SK-N-SH (cell line): Measurements from ENCODE around the gene RNF44. TPM values are rescaled to one million over a fixed set of nuclear protein-coding genes. Genes with fewer than 3 reads are reported as not detected.

Experiments
- CTCF ChIA-PET: fragments of 300-600, 350-600 bp; formaldehyde crosslinking; extraction: SDS; loops from one replicate; lab custom pipeline; 2021; lab: Yijun Ruan, JAX
- POLR2A ChIA-PET: fragments of 350-600 bp; sonication (Branson Sonifier 250); formaldehyde crosslinking; extraction: SDS; loops from one replicate; lab custom pipeline; 2020; ENCODE audit warnings: antibody characterized with exemption, inconsistent platforms; lab: Yijun Ruan, JAX
- DNase-seq: peaks from one replicate; pipeline ENCODE4 v3.0.0; 2012
- H2AFZ ChIP-seq: fragments of 200-600 bp; sonication (generic); 2 replicates; pipeline ENCODE4 v1.8.1; 2016; ENCODE audit warnings: antibody characterized with exemption, mild to moderate bottlenecking, low read depth
- H3F3A ChIP-seq: fragments of 200-600 bp; sonication (generic); replicated peaks from 2 replicates; pipeline ENCODE3; 2016; ENCODE audit warnings: antibody characterized with exemption, mild to moderate bottlenecking; ENCODE audit not compliant: insufficient read depth
- H3K27ac ChIP-seq, 2 experiments: fragments of 200-500 bp in 1 of 2; fragments of 200-600 bp in 1 of 2; sonication (Bioruptor generic) in 1 of 2; sonication (generic), shearing (Covaris generic) in 1 of 2; 2 replicates each; pipeline versions ENCODE4 v1.5.1 to v1.6.1; 2014 to 2016; ENCODE audit warnings: low read depth in 2 of 2, inconsistent platforms in 1 of 2, low read length in 1 of 2, mild to moderate bottlenecking in 1 of 2, mixed read lengths in 1 of 2
- H3K27me3 ChIP-seq: fragments of 200-600 bp; sonication (generic), shearing (Covaris generic); 2 replicates; pipeline ENCODE4 v1.6.1; 2016; ENCODE audit warnings: mixed run types; ENCODE audit not compliant: insufficient read depth
- H3K36me3 ChIP-seq, 2 experiments: fragments of 200-500 bp in 1 of 2; fragments of 200-600 bp in 1 of 2; sonication (Bioruptor generic) in 1 of 2; sonication (generic) in 1 of 2; replicated peaks in 1 of 2; 2 replicates each; pipeline versions ENCODE3 to v1.5.1; 2014 to 2016; ENCODE audit warnings: low read length in 1 of 2, mild to moderate bottlenecking in 1 of 2; ENCODE audit not compliant: insufficient read depth in 2 of 2, control insufficient read depth in 1 of 2
- H3K4me1 ChIP-seq, 2 experiments: fragments of 200-500 bp in 1 of 2; fragments of 200-600 bp in 1 of 2; sonication (Bioruptor generic) in 1 of 2; sonication (generic), shearing (Covaris generic) in 1 of 2; 2 replicates each; pipeline versions ENCODE4 v1.5.1 to v1.6.1; 2014 to 2016; ENCODE audit warnings: low read depth in 1 of 2, low read length in 1 of 2, mixed run types in 1 of 2; ENCODE audit not compliant: insufficient read depth in 2 of 2, control insufficient read depth in 1 of 2
- H3K4me2 ChIP-seq: fragments of 200-600 bp; sonication (generic), shearing (Covaris generic); 2 replicates; pipeline ENCODE4 v1.6.1; 2017; ENCODE audit warnings: mixed run types
- H3K4me3 ChIP-seq, 2 experiments: fragments of 200-500 bp in 1 of 2; fragments of 200-600 bp in 1 of 2; sonication (Bioruptor generic) in 1 of 2; sonication (generic), shearing (Covaris generic) in 1 of 2; 2 replicates each; pipeline versions ENCODE4 v1.5.1 to v1.8.1; 2014 to 2016; ENCODE audit warnings: low read depth in 2 of 2, inconsistent platforms in 1 of 2, low read length in 1 of 2, mild to moderate bottlenecking in 1 of 2, mixed read lengths in 1 of 2, moderate library complexity in 1 of 2
- H3K79me2 ChIP-seq: fragments of 200-600 bp; sonication (generic); 2 replicates; pipeline ENCODE4 v1.8.1; 2017; ENCODE audit warnings: mild to moderate bottlenecking; ENCODE audit not compliant: insufficient read depth
- H3K9ac ChIP-seq: fragments of 200-600 bp; sonication (generic); 2 replicates; pipeline ENCODE4 v1.6.1; 2017; ENCODE audit warnings: mixed run types
- H3K9me2 ChIP-seq: fragments of 200-600 bp; sonication (generic); 2 replicates; pipeline ENCODE4 v1.6.1; 2017; ENCODE audit warnings: mixed run types
- H3K9me3 ChIP-seq: fragments of 200-600 bp; sonication (generic); 2 replicates; pipeline ENCODE4 v1.6.1; 2017; ENCODE audit warnings: mixed run types, mild to moderate bottlenecking, moderate library complexity
- H4K20me1 ChIP-seq: fragments of 200-600 bp; sonication (generic); 2 replicates; pipeline ENCODE4 v1.6.1; 2017; ENCODE audit warnings: mild to moderate bottlenecking, mixed run types; ENCODE audit not compliant: insufficient read depth
- CHD2 ChIP-seq: fragments of 150-350 bp; IDR thresholded peaks from 2 replicates; pipeline ENCODE4 v1.6.1; 2018; ENCODE audit warnings: low read length; ENCODE audit not compliant: partially characterized antibody
- EP300 ChIP-seq, 2 experiments: IDR thresholded peaks; 2 replicates each; pipeline versions ENCODE4 v1.4.0 to v1.6.1; 2012; ENCODE audit warnings: borderline replicate concordance in 1 of 2, low read depth in 1 of 2, low read length in 1 of 2
- FOSL2 ChIP-seq: IDR thresholded peaks from 2 replicates; pipeline ENCODE4 v1.4.0; 2012; ENCODE audit warnings: low read depth, mild to moderate bottlenecking, moderate library complexity, borderline replicate concordance
- GATA2 ChIP-seq: sonication (generic); formaldehyde crosslinking; IDR thresholded peaks from 2 replicates; pipeline ENCODE4 v1.5.0; 2020; ENCODE audit warnings: mild to moderate bottlenecking, missing genetic modification reagents
- IRF3 ChIP-seq: fragments of 150-350 bp; IDR thresholded peaks from 2 replicates; pipeline ENCODE4 v1.6.1; 2016; ENCODE audit warnings: mild to moderate bottlenecking, low read depth, low read length
- JUND ChIP-seq: IDR thresholded peaks from 2 replicates; pipeline ENCODE4 v1.4.0; 2012
- MAX ChIP-seq: IDR thresholded peaks from 2 replicates; pipeline ENCODE4 v1.4.0; 2012; ENCODE audit warnings: low read depth
- MXI1 ChIP-seq: IDR thresholded peaks from 2 replicates; pipeline ENCODE4 v1.6.1; 2012; ENCODE audit warnings: mild to moderate bottlenecking, low read depth, low read length, improper control_type of control experiment
- NRF1 ChIP-seq: IDR thresholded peaks from 2 replicates; pipeline ENCODE4 v1.6.1; 2012; ENCODE audit warnings: low read depth, mild to moderate bottlenecking, low read length
- POLR2AphosphoS5 ChIP-seq: IDR thresholded peaks from 2 replicates; pipeline ENCODE4 v1.6.1; 2012; ENCODE audit warnings: low read depth, low read length
- RAD21 ChIP-seq: IDR thresholded peaks from 2 replicates; pipeline ENCODE4 v1.6.1; 2012; ENCODE audit warnings: mild to moderate bottlenecking, low read length
- RCOR1 ChIP-seq: fragments of 150-350 bp; IDR thresholded peaks from 2 replicates; pipeline ENCODE4 v1.6.1; 2017; ENCODE audit warnings: antibody characterized with exemption, low read length
- REST ChIP-seq: IDR thresholded peaks from 2 replicates; pipeline ENCODE4 v1.6.1; 2012; ENCODE audit warnings: mild to moderate bottlenecking, low read depth, low read length, moderate library complexity
- RXRA ChIP-seq: IDR thresholded peaks from 2 replicates; pipeline ENCODE4 v1.4.0; 2012; ENCODE audit warnings: low read depth, mild to moderate bottlenecking, borderline replicate concordance
- SIN3A ChIP-seq: IDR thresholded peaks from 2 replicates; pipeline ENCODE4 v1.6.1; 2012; ENCODE audit warnings: low read depth, mild to moderate bottlenecking, low read length, moderate library complexity, borderline replicate concordance
- SMC3 ChIP-seq: IDR thresholded peaks from 2 replicates; pipeline ENCODE4 v1.6.1; 2012; ENCODE audit warnings: low read depth, low read length, improper control_type of control experiment
- TAF1 ChIP-seq: IDR thresholded peaks from 2 replicates; pipeline ENCODE4 v1.6.1; 2012; ENCODE audit warnings: low read depth, mild to moderate bottlenecking, low read length, moderate library complexity, borderline replicate concordance
- USF2 ChIP-seq: fragments of 150-350 bp; IDR thresholded peaks from 2 replicates; pipeline ENCODE4 v1.6.1; 2017; ENCODE audit warnings: antibody characterized with exemption, low read length, low read depth, borderline replicate concordance
- WGBS: methylation state at CpG from one replicate; pipeline ENCODE4 v1.1.6; 2017; ENCODE audit warnings: low lambda C conversion rate; 5-methylcytosine and 5-hydroxymethylcytosine counted together
- polyA plus RNA-seq, 3 experiments: library from polyadenylated mRNA; depleted of rRNA; stranded (reverse); fragments of >200 nt; gene quantifications; 2 replicates each; pipeline ENCODE4 v1.2.3, GENCODE V29; 2012

RNF44 gene
- polyA plus RNA-seq, 1 of the 3 experiments (the other 2 are of a cell fraction) = 17.9 TPM

- WGBS = 92% methylated on average over 12 of the region's 12 CpGs
- no peak for DNase-seq
- Histone ChIP-seq H3K9me3 (no peaks in the 10 kb centered on the region), H3F3A (peaks cover 6% of the 10 kb centered on the region), H3K4me1 (no peaks in the 10 kb centered on the region), H3K4me3 (no peak overlapping the region), H3K79me2 (no peaks in the 10 kb centered on the region), H2AFZ (no peak overlapping the region), H3K4me2 (no peak overlapping the region), H3K9me2 (no peaks in the 10 kb centered on the region), H3K9ac (no peak overlapping the region), H3K27me3 (no peaks in the 10 kb centered on the region), H3K27ac (no peak overlapping the region), H3K36me3 (peaks cover 4 to 14% of the 10 kb centered on the region in 2 experiments), H4K20me1 (no peaks in the 10 kb centered on the region)
- POLR2A ChIA-PET = no interaction called here
- CTCF ChIA-PET = no interaction called here
- TF ChIP-seq FOSL2 (no peak), MXI1 (no peak), POLR2AphosphoS5 (no peak), RCOR1 (no peak), SIN3A (no peak), RXRA (no peak), USF2 (no peak), MAX (no peak)
Observed at GRCh38 chr5:176513788-176514187, 23.4 kb downstream of the RNF44 start.

GRCh38 chr5:176508603-176509002 lies 28.6 kb downstream of the RNF44 start:
- H3K4me3 ChIP-seq = no peak overlapping the region
- no peak overlapping the region for H2AFZ ChIP-seq
- H3F3A ChIP-seq = peaks cover 6% of the 10 kb centered on the region
- H3K9ac ChIP-seq = no peak overlapping the region
- H3K27ac ChIP-seq = no peak overlapping the region
- H3K9me3 ChIP-seq = no peaks in the 10 kb centered on the region
- H3K9me2 ChIP-seq = no peaks in the 10 kb centered on the region
- peaks cover 32 to 40% of the 10 kb centered on the region in 2 experiments for H3K36me3 ChIP-seq
- no peaks in the 10 kb centered on the region for H3K79me2 ChIP-seq
- no peak for DNase-seq
- no peaks in the 10 kb centered on the region for H3K27me3 ChIP-seq
- no peak overlapping the region for H3K4me2 ChIP-seq
- no peaks in the 10 kb centered on the region for H3K4me1 ChIP-seq
- POLR2A ChIA-PET = no interaction called here
- H4K20me1 ChIP-seq = no peaks in the 10 kb centered on the region
- CTCF ChIA-PET = interaction anchor here (1.6 kb wide), 1 partner anchor 10 kb away, joined by 4 read pairs; no protein-coding TSS in a partner anchor
- WGBS = 95% methylated on average over 4 of the region's 4 CpGs
- TF ChIP-seq REST (no peak), MXI1 (no peak), RAD21 (no peak), SIN3A (no peak), USF2 (no peak), RXRA (no peak), IRF3 (no peak), MAX (no peak), POLR2AphosphoS5 (no peak), CHD2 (no peak), GATA2 (no peak), JUND (no peak), NRF1 (no peak), TAF1 (no peak), SMC3 (no peak), EP300 (IDR thresholded peaks at IDR 0.05; ENCODE audit: borderline replicate concordance in 1 of 2, low read depth in 1 of 2, low read length in 1 of 2) (no peak)
